ENCODE measurements around the gene KANK2. TPM values are rescaled to one million over a fixed set of nuclear protein-coding genes. Genes with fewer than 3 reads are reported as not detected.

The KANK2 gene
- total RNA-seq, 1 experiment from 2014 or later: 75.1 TPM

- no peak for DNase-seq (ENCODE audit: low read depth)
Observed at GRCh38 chr19:11225815-11226214, 28.5 kb upstream of the KANK2 start.

- no peak for DNase-seq (ENCODE audit: low read depth)
Observed at GRCh38 chr19:11225172-11225571, 27.8 kb upstream of the KANK2 start.

GRCh38 chr19:11224429-11224828, 27.1 kb upstream of the KANK2 start:
- no peak for DNase-seq (ENCODE audit: low read depth)

GRCh38 chr19:11223200-11223599, 25.9 kb upstream of the KANK2 start:
- DNase-seq (ENCODE audit: low read depth): no peak

GRCh38 chr19:11221082-11221598, 23.8 kb upstream of the KANK2 start:
- no peak for DNase-seq (ENCODE audit: low read depth)

GRCh38 chr19:11214387-11214786, 17.0 kb upstream of the KANK2 start:
- no peak for DNase-seq (ENCODE audit: low read depth)

- no peak for DNase-seq (ENCODE audit: low read depth)
Observed at GRCh38 chr19:11210656-11210928, 13.2 kb upstream of the KANK2 start.

- no peak for DNase-seq (ENCODE audit: low read depth)
Observed at GRCh38 chr19:11209839-11210655, 12.7 kb upstream of the KANK2 start.

- DNase-seq (ENCODE audit: low read depth): no peak
Observed at GRCh38 chr19:11208561-11209471, 11.5 kb upstream of the KANK2 start.

- DNase-seq (ENCODE audit: low read depth): no peak
Observed at GRCh38 chr19:11205939-11206570, 8.7 kb upstream of the KANK2 start.

- peak; percentile 62 for DNase-seq (ENCODE audit: low read depth)
Observed at GRCh38 chr19:11204943-11205349, 7.6 kb upstream of the KANK2 start.

- no peak for DNase-seq (ENCODE audit: low read depth)
Observed at GRCh38 chr19:11204076-11204602, 6.8 kb upstream of the KANK2 start.

- peak; percentile 89 for DNase-seq (ENCODE audit: low read depth)
Observed at GRCh38 chr19:11203194-11204075, 6.1 kb upstream of the KANK2 start.

- no peak for DNase-seq (ENCODE audit: low read depth)
Observed at GRCh38 chr19:11202488-11203193, 5.3 kb upstream of the KANK2 start.

- DNase-seq (ENCODE audit: low read depth): no peak
Observed at GRCh38 chr19:11201791-11202190, 4.4 kb upstream of the KANK2 start.

GRCh38 chr19:11200931-11201330, 3.6 kb upstream of the KANK2 start:
- DNase-seq (ENCODE audit: low read depth): no peak

GRCh38 chr19:11200015-11200574, 2.8 kb upstream of the KANK2 start:
- no peak for DNase-seq (ENCODE audit: low read depth)

GRCh38 chr19:11199517-11199916, 2.2 kb upstream of the KANK2 start:
- DNase-seq (ENCODE audit: low read depth): no peak

GRCh38 chr19:11198769-11199424, 1.6 kb upstream of the KANK2 start:
- no peak for DNase-seq (ENCODE audit: low read depth)

GRCh38 chr19:11198175-11198534, 810 bp upstream of the KANK2 start:
- DNase-seq (ENCODE audit: low read depth): no peak

Data from Daoy (cell line).